Spinal cord (tissue), 10 donors: ENCODE data around the gene CNTRL. TPM values are rescaled to one million over a fixed set of nuclear protein-coding genes. Genes with fewer than 3 reads are reported as not detected.

ENCODE experiments used
- DNase-seq, 6 donors: peaks; one replicate each; pipeline versions ENCODE4 v3.0.0 to v3.0.0-alpha.2; 2013 to 2015; ENCODE audit warnings: low spot score in 6 of 6, low read depth in 4 of 6
- H3K27ac ChIP-seq: one replicate; pipeline ENCODE4 v1.5.1; 2013; ENCODE audit warnings: low read depth, low read length, control low read depth
- H3K27me3 ChIP-seq: one replicate; pipeline ENCODE4 v1.6.1; 2013; ENCODE audit warnings: low read length; ENCODE audit not compliant: control insufficient read depth, insufficient read depth
- H3K36me3 ChIP-seq: one replicate; pipeline ENCODE4 v1.6.1; 2013; ENCODE audit warnings: low read length; ENCODE audit not compliant: control insufficient read depth, insufficient read depth
- H3K4me1 ChIP-seq: one replicate; pipeline ENCODE4 v1.6.1; 2013; ENCODE audit warnings: low read length; ENCODE audit not compliant: control insufficient read depth, insufficient read depth
- H3K4me3 ChIP-seq: one replicate; pipeline ENCODE4 v1.5.1; 2013; ENCODE audit warnings: low read depth, low read length, control low read depth
- H3K9me3 ChIP-seq: one replicate; pipeline ENCODE4 v1.6.1; 2013; ENCODE audit warnings: low read length; ENCODE audit not compliant: control insufficient read depth, insufficient read depth
- WGBS: methylation state at CpG from one replicate; pipeline ENCODE4 v1.1.5; 2013; ENCODE audit warnings: missing lambda C conversion rate; ENCODE audit not compliant: insufficient coverage; 5-methylcytosine and 5-hydroxymethylcytosine counted together
- polyA plus RNA-seq, 2 donors: library from polyadenylated mRNA; unstranded; fragments of 120-200 nt; gene quantifications; one replicate each; pipeline ENCODE4 v1.2.1, GENCODE V29; 2013; ENCODE audit not compliant: insufficient read length in 2 of 2
- total RNA-seq, 2 donors: library from RNA; depleted of rRNA in 1 of 2; stranded (reverse); fragments of 120-200 nt in 1 of 2; fragments of >200 nt in 1 of 2; gene quantifications; one replicate each; pipeline versions ENCODE4 v1.2.3 to v1.2.4, GENCODE V29; 2013 to 2014
- donor health status: healthy.

CNTRL gene
- total and polyA plus RNA-seq, 4 donors: 17.2 to 24.6 (median 20.6) TPM

DNA sequence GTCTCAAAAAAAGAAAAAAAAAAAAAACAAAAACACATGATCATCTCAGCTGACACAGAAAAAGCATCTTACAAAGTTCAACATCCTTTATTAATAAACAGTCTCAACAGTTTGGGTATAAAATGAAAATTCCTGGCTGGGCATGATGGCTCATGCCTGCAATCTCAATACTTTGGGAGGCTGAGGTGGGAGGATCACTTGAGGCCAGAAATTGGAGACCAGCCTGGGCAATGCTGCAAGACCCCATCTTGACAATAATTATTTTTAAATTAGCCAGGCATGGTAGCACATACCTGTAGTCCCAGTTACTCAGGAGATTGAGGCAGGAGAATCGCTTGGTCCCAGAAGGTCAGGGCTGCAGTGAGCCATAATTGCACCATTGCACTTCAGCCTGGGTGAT lies 7.9 kb upstream of the CNTRL start:
- no peak overlapping the region for H3K27ac ChIP-seq
- no peaks in the 10 kb centered on the region for H3K4me1 ChIP-seq
- H3K27me3 ChIP-seq: no peaks in the 10 kb centered on the region
- 100% methylated on average over 1 of the region's 1 CpG for WGBS
- DNase-seq: no peak
- no peaks in the 10 kb centered on the region for H3K36me3 ChIP-seq
- H3K9me3 ChIP-seq: peaks cover 6% of the 10 kb centered on the region
- no peak overlapping the region for H3K4me3 ChIP-seq

DNA sequence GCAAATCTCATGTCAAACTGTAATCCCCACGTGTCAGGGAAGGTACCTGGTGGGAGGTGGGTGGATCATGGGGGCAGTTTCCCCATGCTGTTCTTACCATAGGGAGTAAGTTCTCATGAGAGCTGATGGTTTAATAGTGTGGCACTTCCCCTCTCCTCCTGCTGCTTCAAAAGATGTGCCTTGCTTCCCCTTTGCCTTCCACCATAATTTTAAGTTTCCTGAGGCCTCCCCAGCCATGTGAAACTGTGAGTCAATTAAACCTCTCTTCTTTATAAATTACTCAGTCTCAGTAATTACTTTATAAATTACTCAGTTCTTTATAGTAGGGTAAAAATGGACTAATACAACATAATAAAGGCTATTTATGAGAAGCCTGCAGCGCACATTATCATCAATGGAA lies 7.1 kb upstream of the CNTRL start:
- no peak overlapping the region for H3K27ac ChIP-seq
- DNase-seq: no peak
- no peaks in the 10 kb centered on the region for H3K27me3 ChIP-seq
- H3K9me3 ChIP-seq: peaks cover 6% of the 10 kb centered on the region
- H3K4me1 ChIP-seq: no peaks in the 10 kb centered on the region
- H3K36me3 ChIP-seq: no peaks in the 10 kb centered on the region
- no peak overlapping the region for H3K4me3 ChIP-seq
- no CpG with 5 or more reads among the region's 2 CpGs for WGBS

GRCh38 chr9:121069396-121069795 lies 5.4 kb upstream of the CNTRL start:
- Histone ChIP-seq H3K36me3 (no peaks in the 10 kb centered on the region), H3K27ac (no peak overlapping the region), H3K4me3 (no peak overlapping the region), H3K4me1 (peaks cover 6% of the 10 kb centered on the region), H3K9me3 (peaks cover 6% of the 10 kb centered on the region), H3K27me3 (no peaks in the 10 kb centered on the region)
- no peak for DNase-seq
- no CpG with 5 or more reads among the region's 1 CpG for WGBS

DNA sequence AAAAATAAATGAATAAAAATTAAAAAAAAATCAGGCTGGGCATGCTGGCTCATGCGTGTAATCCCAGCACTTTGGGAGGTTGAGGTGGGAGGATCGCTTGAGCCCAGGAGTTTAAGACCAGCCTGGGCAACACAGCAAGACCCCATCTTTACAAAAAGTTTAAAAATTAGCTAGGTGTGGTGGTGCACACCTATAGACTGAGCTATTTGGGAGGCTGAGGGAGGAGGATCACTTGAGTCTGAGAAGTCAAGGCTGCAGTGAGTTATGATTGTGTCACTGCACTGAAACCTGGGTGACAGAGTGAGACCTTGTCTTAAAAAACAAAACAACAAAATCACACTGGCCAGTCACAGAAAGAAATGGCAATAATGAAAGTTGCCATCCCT lies 3.4 kb upstream of the CNTRL start:
- H3K36me3 ChIP-seq: no peaks in the 10 kb centered on the region
- H3K27ac ChIP-seq: no peak overlapping the region
- no peaks in the 10 kb centered on the region for H3K27me3 ChIP-seq
- no peak for DNase-seq
- no CpG with 5 or more reads among the region's 2 CpGs for WGBS
- H3K9me3 ChIP-seq: peaks cover 6% of the 10 kb centered on the region
- H3K4me3 ChIP-seq: no peak overlapping the region
- H3K4me1 ChIP-seq: peaks cover 12% of the 10 kb centered on the region

DNA sequence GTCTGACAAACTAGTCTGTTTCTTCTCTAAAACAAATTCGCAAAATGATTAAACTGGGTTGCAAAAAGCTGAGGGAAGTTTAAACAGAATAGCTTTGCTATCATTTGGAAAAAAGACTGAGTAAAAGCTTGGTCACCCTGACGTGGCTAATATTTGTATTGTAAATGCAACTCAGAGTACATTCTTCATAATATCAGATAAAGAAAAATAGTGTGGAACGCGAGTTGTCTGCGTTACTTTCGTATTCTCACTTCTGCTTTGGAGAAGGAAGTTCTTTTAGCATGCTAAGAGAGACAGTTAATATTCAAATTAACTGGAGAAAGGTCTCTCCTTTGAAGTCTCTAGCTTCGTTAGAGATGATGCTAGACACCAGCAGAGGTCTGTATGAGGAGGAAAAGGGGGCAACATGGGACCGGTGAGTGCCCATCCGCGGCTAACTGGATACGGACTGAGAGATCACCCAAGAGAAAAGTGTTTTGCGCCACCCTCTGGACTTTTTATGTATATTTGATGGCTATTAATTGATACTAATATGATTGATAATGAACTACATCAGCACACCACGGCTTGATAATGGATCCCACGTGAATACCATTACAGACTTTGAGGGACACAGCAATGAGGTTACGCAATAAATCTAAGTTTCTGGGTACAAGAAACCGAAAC lies 2.9 kb upstream of the CNTRL start:
- peak in 2 of 6 donors; percentile 16 to 22 for DNase-seq
- Histone ChIP-seq H3K27me3 (no peaks in the 10 kb centered on the region), H3K9me3 (peaks cover 6% of the 10 kb centered on the region), H3K4me1 (peaks cover 12% of the 10 kb centered on the region), H3K4me3 (peak overlapping the region; percentile 16), H3K27ac (no peak overlapping the region), H3K36me3 (no peaks in the 10 kb centered on the region)
- 58% methylated on average over 6 of the region's 16 CpGs for WGBS

DNA sequence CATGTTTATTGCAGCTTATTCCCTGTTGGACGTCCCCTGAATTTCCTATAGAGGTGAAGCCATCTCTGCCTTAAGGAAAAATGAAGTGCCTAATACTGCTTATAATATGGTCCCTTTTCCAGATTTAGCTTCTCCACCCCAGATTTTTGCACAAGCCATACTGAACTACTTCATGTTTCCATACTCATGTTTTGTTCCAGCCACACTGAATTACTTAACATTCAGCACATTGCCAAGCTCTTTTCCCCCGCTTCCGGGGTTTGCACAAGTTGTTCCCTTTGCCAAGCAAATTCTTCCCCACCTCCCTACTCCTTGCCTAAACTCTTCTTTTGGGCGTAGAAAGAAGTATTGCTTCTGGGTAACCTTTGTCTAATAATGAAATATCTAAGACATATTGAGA lies 1.7 kb upstream of the CNTRL start:
- H3K36me3 ChIP-seq: no peaks in the 10 kb centered on the region
- peaks cover 12% of the 10 kb centered on the region for H3K4me1 ChIP-seq
- no CpG with 5 or more reads among the region's 4 CpGs for WGBS
- H3K4me3 ChIP-seq: no peak overlapping the region
- peaks cover 1% of the 10 kb centered on the region for H3K9me3 ChIP-seq
- H3K27ac ChIP-seq: no peak overlapping the region
- DNase-seq: peak in 2 of 6 donors; percentile 4 to 85
- no peaks in the 10 kb centered on the region for H3K27me3 ChIP-seq

- H3K4me3 ChIP-seq: peak overlapping the region; percentile 84
- peak in 3 of 6 donors; percentile 2 to 46 (median 4) for DNase-seq
- H3K4me1 ChIP-seq: peaks cover 12% of the 10 kb centered on the region
- H3K9me3 ChIP-seq: no peaks in the 10 kb centered on the region
- H3K36me3 ChIP-seq: no peaks in the 10 kb centered on the region
- peak overlapping the region; percentile 93 for H3K27ac ChIP-seq
- H3K27me3 ChIP-seq: no peaks in the 10 kb centered on the region
- WGBS: 6% methylated on average over 17 of the region's 19 CpGs
These were observed 689 bp downstream of the CNTRL start for GRCh38 chr9:121075251-121076036.

GRCh38 chr9:121082075-121082474 lies 7.3 kb downstream of the CNTRL start:
- no peak overlapping the region for H3K4me3 ChIP-seq
- no peaks in the 10 kb centered on the region for H3K4me1 ChIP-seq
- H3K27me3 ChIP-seq: no peaks in the 10 kb centered on the region
- no peak overlapping the region for H3K27ac ChIP-seq
- peaks cover 4% of the 10 kb centered on the region for H3K36me3 ChIP-seq
- no peaks in the 10 kb centered on the region for H3K9me3 ChIP-seq
- no peak for DNase-seq
- WGBS: no CpG with 5 or more reads among the region's 1 CpG

DNA sequence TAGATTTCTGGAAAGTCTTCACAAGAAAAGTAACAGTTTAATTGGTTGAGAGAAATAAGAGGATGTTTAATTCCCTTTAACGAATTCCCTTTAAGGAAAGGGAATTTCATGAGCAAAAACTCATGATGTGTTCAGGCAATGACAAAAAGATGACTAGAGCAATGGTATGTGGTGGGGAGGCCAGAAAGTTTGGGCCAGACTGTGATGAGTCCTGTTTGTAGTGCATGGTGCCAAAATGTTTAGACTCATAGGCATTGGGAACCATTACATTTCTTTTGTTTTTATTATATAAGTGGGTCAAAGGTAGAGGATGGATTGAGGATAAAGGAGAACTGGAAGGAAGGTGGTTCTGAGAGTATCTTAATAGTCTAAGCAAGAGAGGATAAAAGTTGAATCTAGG lies 10.9 kb downstream of the CNTRL start:
- H3K27ac ChIP-seq: no peak overlapping the region
- no peaks in the 10 kb centered on the region for H3K27me3 ChIP-seq
- no peak for DNase-seq
- H3K9me3 ChIP-seq: no peaks in the 10 kb centered on the region
- H3K4me1 ChIP-seq: no peaks in the 10 kb centered on the region
- H3K36me3 ChIP-seq: peaks cover 4% of the 10 kb centered on the region
- 100% methylated on average over 1 of the region's 1 CpG for whole genome bisulfite sequencing
- no peak overlapping the region for H3K4me3 ChIP-seq

DNA sequence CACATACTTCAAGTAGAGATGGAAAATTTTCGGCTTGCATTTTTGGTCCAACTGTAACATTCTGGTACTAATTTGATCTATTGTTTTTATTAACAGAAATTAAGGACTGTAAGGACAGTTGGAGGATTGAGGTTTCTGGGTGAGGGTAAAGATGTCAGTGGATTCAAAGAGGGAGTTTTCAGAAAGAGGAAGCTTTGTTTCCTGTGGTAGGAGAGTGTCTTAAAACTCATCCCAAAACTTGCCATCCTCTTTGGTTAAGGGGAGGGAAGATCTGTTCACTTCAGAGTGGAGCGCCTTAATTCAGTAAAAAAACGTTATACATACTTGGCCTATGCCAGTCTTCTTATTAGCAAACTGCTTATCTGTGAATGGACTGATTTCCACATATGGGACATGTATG lies 13.8 kb downstream of the CNTRL start:
- H3K27ac ChIP-seq: no peak overlapping the region
- DNase-seq: no peak
- WGBS: no CpG with 5 or more reads among the region's 3 CpGs
- no peaks in the 10 kb centered on the region for H3K9me3 ChIP-seq
- H3K36me3 ChIP-seq: peaks cover 4% of the 10 kb centered on the region
- H3K4me3 ChIP-seq: no peak overlapping the region
- H3K4me1 ChIP-seq: no peaks in the 10 kb centered on the region
- no peaks in the 10 kb centered on the region for H3K27me3 ChIP-seq
